HG02970 (cell line): ENCODE data around the gene CNOT8.
"Not testable (repeated sequence)": the region's sequence is repeated elsewhere in the genome, so short reads cannot be mapped to it uniquely, and the experiment has no call there.

Experiments used
- ATAC-seq: cut with Tn5 transposase; IDR thresholded peaks from one replicate; pipeline ENCODE4 v1.9.1; 2021; ENCODE audit warnings: mild to moderate bottlenecking, moderate library complexity, moderate number of reproducible peaks; ENCODE audit not compliant: unreplicated experiment, low FRiP score

Gene CNOT8

DNA sequence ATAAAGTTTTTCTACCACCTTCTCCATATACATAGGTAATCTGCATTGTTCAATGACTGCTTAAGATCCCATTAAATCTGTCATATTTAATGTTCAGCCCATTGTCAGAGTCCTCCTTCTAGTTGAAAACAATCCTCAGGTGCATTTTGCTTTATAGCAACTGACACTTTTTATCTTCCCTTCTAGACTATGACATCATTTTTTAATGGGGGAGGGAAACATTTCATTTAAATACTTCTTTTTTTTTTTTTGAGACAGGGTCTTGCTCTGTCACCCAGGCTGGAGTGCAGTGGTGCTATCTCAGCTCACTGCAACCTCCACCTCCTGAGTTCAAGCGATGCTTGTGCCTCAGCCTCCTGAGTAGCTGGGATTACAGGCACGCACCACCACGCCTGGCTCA lies 25.6 kb upstream of the CNOT8 start:
- ATAC-seq = not testable (repeated sequence)

DNA sequence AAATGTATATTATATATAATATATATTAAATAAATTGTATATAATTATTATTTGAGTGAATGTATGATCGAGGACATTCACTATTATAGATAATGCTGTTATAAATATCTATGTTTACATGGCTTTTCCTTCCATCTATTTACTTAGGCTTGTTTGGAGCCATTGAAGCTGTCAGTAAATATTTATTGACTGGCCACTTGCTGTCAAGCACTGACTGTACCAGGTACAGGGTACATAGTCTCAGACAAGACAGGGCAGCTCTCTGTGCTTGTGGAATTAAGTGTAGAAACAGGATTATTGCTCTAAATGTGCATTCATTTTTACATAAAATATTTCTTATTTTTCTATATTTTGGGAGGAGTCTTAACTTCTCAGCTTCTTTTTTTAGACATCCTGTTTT lies 24.4 kb upstream of the CNOT8 start:
- ATAC-seq = no peak

GRCh38 chr5:154835701-154836052 lies 22.8 kb upstream of the CNOT8 start:
- not testable (repeated sequence) for ATAC-seq

DNA sequence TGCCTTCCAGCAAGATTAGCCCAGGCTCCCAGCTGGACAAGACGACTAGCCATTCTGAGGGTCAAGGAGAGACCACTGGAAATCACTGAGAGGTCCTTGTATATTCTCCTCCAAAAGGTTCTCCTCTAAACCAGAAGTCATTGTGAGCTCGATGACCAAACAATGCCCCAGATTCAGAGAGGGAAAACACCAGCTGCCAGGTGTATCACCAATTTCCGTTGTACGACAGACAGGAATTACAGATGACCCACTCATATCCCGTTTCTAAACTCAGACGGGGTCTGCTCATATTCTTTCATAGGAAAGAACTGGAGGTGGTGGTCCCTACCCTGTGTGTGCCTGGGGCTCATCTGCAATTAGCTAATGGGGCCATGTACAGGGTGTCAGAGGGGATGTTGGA lies 22.2 kb upstream of the CNOT8 start:
- no peak for ATAC-seq

DNA sequence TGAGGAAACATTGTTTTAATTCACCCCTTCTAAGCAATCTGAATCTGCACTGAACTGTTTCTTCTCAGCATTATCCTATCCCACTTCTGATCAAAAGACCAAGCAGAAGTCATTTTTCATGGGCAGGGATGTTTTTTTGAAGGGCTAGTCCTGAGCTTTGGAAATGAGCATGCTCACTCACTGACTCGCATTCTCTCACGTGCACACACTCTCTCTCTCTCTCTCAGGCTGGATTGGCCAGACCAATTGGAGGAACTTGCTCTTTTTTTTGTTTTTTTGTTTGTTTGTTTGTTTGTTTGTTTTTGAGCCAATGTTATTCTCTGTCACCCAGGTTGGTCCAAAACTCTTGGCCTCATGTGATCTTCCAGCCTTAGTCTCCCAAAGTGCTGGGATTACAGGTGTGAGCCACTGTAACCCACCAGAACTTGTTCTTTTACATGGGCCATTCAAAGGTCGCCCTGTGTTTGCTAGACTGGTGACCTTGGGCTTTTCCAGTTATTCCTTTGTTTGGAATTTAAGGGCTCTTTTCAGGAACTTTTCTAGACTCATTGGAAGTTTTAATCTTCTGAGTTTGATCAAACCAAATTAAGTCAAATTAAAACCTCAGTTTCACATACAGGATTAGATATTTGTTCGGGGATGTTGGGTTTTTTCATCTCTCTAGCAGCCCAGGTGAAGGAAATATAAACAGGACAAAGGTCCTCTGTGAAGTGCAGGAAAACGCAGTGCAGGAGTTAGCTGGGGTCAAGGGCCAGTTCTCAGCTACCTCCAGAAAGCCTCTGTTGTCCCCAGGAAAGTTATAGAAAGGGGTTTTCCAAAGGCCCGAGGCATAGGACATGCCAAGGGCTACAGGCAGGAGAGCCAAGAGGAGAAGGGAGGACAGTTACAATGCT lies 21.2 kb upstream of the CNOT8 start:
- no peak for ATAC-seq

DNA sequence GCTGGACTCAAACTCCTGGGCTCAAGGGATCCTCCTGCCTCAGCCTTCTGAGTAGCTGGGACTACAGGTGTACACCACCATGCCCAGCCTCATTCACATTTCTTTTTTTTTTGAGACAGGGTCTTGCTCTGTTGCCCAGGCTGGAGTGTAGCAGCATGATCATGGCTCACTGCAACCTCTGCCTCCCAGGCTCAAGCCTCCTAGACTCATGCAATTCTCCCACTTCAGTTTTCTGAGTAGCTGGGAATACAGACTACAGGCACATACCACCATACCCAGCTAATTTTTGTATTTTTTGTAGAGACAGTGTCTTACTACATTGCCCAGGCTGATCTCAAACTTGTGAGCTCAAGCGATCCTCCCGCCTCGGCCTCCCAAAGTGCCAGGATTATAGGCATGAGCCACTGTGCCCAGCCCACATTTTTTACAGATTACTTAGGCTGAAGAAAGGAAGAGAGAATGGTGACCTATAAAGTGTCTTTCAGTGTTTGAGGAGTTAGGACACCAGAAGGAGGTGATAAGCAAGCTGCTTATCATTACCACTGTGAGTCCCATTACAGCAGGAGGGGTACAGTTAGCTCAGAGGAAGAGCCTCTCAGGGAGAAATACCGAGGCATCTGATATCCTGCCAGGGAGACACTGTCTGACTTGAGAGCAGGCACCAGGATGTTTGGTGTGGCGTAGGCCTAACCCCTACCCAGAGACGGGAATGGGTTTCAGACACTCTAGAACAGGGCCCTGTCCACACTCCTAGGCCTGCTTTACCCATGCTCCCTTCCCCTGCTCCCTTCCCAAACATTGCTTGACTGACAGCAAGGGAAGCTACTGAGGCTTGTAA lies 17.8 kb upstream of the CNOT8 start:
- ATAC-seq = no peak

- ATAC-seq = no peak
Observed at GRCh38 chr5:154841273-154841661, 17.2 kb upstream of the CNOT8 start.

GRCh38 chr5:154842689-154843530 lies 15.5 kb upstream of the CNOT8 start:
- ATAC-seq = no peak

- no peak for ATAC-seq
Observed at GRCh38 chr5:154844809-154845208, 13.6 kb upstream of the CNOT8 start.

DNA sequence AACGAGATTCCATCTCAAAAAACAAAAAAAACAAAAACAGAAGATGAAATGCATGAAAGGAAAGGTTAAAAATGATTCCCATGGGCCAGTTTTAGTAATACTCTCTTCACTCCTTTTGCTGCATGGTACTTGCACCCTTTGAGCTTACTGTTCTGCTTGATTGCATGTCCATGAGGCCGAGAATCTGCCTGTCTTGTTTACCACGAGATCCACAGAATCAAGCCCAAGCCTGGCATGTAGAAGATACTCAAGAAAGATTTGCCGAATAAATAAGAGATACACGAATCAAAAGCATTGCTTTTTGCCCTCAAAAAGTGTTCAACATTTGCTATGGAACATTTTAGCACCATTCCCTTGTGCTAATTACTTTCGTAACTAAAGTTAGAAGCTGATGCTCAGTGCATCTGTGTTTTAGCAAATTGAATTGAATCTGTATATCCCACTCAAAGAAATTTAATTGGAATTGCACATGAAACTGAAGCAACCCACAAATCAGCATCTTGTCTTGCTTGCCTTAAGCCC lies 9.1 kb upstream of the CNOT8 start:
- no peak for ATAC-seq

GRCh38 chr5:154849791-154850201 lies 8.6 kb upstream of the CNOT8 start:
- no peak for ATAC-seq

GRCh38 chr5:154850255-154851062 lies 8.0 kb upstream of the CNOT8 start, which contains the start of gene FAXDC2:
Gene FAXDC2 (minus strand): TSS chr5:154850603. CDS start chr5:154838178, 12,425 bp downstream.
- no peak for ATAC-seq

- no peak for ATAC-seq
Observed at GRCh38 chr5:154851351-154851750, 7.1 kb upstream of the CNOT8 start.

- peak; percentile 52 for ATAC-seq
Observed at GRCh38 chr5:154857530-154858296, 714 bp upstream of the CNOT8 start.

- ATAC-seq = no peak
Observed at GRCh38 chr5:154858972-154859871, 795 bp downstream of the CNOT8 start.

- no peak for ATAC-seq
Observed at GRCh38 chr5:154860123-154860522, 1.7 kb downstream of the CNOT8 start.

- no peak for ATAC-seq
Observed at GRCh38 chr5:154860765-154861164, 2.3 kb downstream of the CNOT8 start.

GRCh38 chr5:154861946-154862345 lies 3.5 kb downstream of the CNOT8 start:
- ATAC-seq = no peak
